Activated CD4-positive, CD25-positive, alpha-beta regulatory T cell treated with anti-CD3 and anti-CD28 coated beads, Interleukin-2, amount 50 U/mL, for 24 hours (primary cell): ENCODE data around the gene DPP10.
"Not testable (repeated sequence)": the region's sequence is repeated elsewhere in the genome, so short reads cannot be mapped to it uniquely, and the experiment has no call there.

Experiments
- ATAC-seq, 2 donors: fragments of 150-1000 bp; cut with Tn5 transposase; one replicate each; pipeline ENCODE4 v1.10.0; 2021; ENCODE audit warnings: mild to moderate bottlenecking in 1 of 2, moderate library complexity in 1 of 2

DPP10 gene

DNA sequence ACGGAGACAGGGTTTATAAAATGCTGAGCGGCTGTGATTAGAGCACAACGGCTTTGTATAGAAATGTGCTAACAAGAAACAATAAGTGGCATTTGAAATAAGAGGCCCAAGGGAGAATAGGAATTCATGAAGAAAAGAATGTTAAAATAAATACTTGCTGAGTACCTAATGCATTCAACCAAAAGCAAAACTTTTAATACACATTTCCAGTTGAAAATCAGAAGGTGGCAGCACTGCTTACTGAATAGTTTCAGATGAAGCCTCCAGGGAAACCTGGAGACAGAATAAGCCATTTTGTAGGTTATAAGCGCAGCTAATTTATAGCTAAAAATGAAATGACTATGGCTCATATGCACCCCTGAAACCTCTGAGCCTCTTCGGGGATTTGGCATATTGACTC, 286.6 kb downstream of the DPP10 start:
- ATAC-seq, result no peak

DNA sequence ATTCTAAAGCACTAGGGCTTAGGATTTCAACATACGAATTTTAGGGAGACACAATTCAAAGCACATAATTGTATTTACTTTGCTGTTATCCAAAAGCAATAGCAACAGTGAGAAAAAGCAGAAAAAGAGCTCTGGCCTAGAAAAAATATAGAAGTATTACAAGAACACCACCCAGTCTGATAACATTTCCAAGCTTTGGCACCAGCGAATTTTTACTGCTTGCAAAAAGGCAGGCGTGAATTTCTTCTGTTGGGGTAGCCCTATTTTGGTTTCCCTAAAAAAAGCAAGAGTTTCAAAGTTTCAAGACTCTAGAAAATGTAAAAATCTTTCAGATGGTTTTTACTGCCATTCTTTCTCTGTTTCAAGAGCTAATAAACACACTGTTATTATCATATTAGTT, 292.7 kb downstream of the DPP10 start:
- ATAC-seq, result no peak

DNA sequence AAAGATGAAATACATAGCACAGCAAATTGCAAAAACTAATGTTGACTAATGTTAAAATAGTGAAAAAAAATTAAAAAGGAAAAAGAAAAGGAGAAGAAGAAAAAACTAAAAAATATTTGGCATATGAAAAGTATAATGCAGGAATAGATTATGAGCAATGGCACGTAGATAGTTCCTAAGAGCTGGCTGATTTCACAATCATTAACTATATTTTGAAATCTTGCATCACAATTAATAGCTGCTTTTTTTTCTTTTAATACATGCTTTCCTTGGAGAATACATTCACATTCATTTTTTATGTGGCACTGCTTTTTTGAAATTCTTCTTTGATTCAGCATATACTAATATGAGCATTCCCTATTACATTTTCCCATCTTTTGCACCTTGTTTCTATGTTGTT, 299.8 kb downstream of the DPP10 start:
- no peak for ATAC-seq

GRCh38 chr2:114745700-114746099, 303.3 kb downstream of the DPP10 start:
- no peak for ATAC-seq

DNA sequence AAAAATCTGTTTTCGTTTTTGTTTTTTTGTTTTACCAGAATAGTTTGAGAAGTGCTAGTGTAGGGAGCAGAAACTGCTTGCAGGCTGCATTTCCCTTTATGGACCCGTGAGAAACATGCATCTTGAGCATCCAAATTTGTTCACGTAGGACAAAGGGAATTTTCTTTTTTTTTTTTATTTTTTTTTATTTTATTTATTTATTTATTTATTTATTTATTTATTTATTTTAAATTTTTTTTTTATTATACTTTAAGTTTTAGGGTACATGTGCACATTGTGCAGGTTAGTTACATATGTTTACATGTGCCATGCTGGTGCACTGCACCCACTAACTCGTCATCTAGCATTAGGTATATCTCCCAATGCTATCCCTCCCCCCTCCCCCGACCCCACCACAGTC, 305.7 kb downstream of the DPP10 start:
- ATAC-seq, result not testable (repeated sequence)

- no peak for ATAC-seq
Observed at GRCh38 chr2:114752425-114752824, 310.0 kb downstream of the DPP10 start.

DNA sequence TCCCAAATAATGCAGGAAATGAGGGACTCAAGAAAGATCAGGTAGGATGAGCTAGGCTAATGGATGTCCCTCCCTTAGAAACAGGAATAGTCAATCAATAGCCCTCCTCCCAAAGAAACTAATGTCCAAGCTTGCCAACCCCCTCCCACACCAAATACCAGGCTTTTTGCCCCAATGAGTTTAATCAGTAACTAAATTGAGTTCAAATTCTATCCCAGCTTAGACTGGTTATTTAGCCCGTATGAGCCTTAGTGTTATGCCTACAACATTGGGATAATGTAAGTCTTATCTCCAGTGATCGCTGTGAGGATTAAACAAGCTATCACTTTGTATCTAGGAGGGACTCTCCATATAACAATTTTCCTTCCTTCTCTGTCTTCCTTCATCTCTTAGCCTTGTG, 310.7 kb downstream of the DPP10 start:
- no peak for ATAC-seq

GRCh38 chr2:114754907-114755563, 312.6 kb downstream of the DPP10 start:
- ATAC-seq, result no peak

DNA sequence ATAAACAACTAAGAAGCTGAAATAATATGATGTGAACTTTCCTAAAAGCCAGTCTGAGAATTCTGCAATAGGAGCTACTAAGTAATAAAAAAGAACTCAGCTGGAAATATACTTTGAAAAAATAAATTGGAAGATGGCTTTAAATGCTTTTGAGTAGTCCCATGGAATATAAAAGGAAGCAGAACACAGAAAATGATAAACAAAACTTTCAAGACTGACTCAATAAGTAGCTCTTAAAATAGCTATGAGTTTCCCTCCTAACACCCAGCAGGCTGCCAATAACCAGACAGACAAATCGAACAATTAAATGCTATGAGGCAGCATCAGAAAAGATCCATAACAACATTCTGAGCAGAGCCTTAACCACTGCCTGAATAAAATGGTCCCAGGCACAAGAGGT, 319.9 kb downstream of the DPP10 start:
- no peak for ATAC-seq

DNA sequence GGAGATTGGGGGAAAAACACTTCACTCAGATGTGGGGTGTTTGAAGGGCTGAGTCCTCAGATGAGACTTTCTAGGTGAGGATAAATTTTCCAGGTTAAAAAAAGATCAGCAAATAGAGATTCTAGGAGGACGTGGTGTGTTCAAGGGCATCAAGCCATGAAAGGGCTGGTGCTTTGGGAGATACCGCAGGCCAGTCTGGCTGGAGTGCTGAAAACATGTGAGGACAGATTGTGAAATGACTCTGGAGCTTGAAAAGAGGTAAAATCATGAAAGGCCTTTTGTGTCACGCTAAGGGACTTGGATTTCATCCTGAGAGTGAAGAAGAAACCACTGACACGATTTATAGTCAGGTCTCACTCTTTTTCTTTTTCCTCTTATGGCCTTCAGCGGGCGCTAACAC, 320.5 kb downstream of the DPP10 start:
- ATAC-seq, result no peak

- no peak for ATAC-seq
Observed at GRCh38 chr2:114769110-114769509, 326.7 kb downstream of the DPP10 start.

GRCh38 chr2:114769991-114770390, 327.6 kb downstream of the DPP10 start:
- no peak for ATAC-seq

GRCh38 chr2:114784046-114784445, 341.6 kb downstream of the DPP10 start:
- ATAC-seq, result no peak

DNA sequence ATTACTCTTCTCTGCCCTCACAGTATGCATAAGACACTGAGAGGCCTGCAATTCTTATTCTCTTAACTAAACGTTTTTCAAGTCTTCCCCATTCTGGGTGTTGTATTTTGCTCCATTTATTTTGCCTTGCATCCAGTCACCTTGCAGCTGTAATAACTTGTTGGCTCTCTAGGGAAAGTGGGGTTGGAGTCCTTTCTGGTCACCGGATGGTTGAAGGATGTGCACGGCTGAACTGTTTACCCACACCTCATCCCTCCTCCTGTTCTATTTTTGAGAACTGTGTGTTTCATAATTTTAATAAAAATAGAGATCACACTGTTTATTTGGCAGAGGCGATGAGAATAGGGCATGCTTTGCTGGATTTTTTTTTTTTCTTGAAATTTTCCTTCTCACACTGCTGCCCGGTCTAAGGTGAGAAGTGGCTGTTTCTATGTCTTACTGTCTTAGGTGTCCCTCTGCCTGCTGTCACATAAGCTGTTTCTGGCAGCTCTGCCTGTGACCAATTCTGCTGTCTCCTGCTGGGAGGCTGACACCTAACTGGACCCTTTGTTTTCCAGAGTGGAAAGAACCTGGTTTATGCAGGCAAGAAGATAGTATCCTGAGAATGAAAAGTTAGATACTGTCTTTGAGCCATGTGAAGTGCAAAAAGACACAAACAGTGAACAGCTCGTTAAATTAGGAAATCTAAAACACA, 342.6 kb downstream of the DPP10 start:
- no peak for ATAC-seq

GRCh38 chr2:114786901-114787300, 344.5 kb downstream of the DPP10 start:
- ATAC-seq, result no peak

DNA sequence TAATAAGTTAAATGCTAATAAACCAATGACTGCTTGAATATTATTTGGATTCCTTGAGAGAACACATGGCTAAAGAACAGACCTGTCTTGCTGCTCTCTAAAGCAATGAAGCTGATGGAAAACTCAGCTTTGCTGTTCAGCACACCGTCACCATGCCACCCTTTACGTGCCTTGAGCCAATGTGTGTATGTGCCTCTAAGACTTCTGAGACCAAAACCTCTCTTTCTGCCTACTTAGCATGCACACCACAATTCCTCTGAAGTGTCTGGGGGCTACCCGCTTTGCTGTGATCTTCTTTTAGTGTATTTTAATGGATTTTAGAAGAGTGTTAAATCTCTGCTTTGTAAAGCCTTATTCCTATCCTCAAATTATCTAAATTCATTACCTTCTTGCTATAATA, 345.0 kb downstream of the DPP10 start:
- ATAC-seq, result no peak

- ATAC-seq, result no peak
Observed at GRCh38 chr2:114789989-114790388, 347.5 kb downstream of the DPP10 start.

- ATAC-seq, result no peak
Observed at GRCh38 chr2:114797540-114797939, 355.1 kb downstream of the DPP10 start.

GRCh38 chr2:114797942-114798341, 355.5 kb downstream of the DPP10 start:
- ATAC-seq, result no peak

DNA sequence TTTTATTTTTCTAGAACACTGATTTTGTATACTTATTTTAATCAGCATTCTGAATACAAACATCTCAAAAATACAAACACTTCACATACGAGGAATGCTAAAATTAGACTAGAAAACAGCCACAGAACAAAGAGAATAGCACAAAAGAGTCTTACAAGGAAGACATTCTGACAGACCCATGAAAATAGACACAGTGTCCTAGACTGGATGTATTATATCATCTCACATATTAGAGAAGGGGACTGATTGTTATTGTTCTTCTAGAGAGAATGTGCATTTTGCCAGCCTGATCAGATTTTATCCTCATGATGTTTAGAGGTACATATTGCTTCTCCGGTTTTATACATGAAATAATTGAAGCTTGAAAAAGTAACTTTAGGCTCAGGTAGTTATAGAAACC, 357.9 kb downstream of the DPP10 start:
- no peak for ATAC-seq

DNA sequence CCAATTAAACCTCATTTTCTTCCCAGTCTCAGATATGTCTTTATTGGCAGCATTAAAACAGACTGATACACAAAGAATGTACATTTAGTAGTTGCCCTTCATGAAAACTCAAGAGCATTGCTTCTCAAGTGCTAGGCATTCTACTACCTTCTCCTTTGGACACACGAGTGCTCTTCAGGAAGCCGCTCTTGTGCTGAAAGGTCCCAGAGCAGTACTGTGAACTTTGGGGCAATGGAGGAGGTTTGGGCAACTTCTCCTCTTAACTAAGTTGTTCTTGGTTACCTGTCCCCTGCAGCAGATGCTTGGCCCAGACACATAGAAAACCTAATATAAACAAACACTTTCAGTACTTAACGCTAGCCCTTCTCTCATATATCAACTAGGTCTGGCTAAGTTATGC, 362.8 kb downstream of the DPP10 start:
- ATAC-seq, result no peak

DNA sequence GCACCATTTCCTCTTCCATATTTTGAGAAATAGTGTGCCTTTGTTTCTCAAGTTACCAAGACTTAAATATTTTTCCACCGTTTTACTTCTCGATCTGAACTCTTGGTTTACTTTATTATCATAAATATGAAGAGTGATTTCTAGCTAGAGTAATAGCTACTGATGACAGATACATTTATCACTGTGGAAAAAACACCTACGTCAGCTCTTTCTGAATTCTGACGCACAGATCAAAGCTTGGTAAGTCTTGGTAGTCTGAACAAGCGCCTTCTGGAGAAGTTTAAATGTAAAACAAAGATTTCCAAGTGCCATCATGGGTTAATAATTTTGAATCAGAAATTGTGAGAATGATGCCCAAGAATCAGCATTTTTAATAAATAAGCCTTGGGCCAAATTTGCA, 367.7 kb downstream of the DPP10 start:
- no peak for ATAC-seq

DNA sequence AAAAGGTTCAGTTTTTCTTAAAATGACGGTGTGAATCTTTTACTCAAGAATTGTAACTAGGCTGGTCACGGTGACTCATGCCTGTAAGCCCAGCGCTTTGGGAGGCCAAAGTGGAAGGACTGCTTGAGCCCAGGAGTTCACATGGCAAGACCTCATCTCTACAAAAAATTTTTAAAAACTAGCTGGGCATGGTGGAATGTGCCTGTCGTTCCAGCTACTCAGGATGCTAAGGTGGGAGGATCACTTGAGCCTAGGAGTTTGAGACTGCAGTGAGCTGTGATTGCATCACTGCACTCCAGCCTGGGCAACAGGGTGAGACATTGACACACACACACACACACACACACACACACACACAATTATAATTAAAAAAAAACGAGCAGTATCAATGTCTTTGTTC, 369.8 kb downstream of the DPP10 start:
- no peak for ATAC-seq

DNA sequence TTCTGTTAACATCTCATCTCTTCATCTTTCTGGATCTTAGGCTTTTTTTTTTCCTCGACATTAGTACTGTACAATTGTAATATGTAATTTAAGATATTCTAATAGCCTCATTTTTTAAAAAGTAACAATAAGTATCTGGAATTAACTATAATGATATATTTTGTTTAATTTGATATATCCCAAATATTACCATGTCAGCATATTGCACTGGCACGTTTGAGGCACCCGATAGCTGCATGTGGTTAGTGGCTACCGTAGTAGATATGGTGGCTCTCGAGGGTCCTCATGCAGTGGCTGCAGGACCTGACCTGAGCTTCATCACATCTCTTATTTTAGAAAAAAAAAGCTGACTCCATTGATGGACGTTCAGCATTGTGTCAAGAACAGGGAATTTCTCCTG, 371.9 kb downstream of the DPP10 start:
- ATAC-seq, result no peak

DNA sequence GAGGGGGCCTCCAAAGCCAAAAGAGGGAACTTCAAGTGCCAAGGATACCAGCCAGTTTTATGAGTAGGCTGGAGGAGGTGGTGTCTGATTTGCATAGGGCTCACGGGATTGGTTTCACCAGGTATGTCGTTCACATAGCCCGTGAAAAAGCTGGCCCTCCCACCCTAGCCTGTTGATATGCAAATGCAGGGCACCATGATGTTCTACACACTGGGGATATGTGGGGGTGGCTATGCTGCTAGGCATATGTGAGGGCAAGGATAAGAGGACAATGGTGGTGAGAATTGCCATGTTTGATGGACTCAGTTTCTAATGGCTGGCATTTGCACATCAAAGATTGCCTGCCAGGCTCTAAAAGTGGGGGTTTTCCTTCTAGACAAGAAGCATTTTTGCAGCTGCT, 378.6 kb downstream of the DPP10 start:
- ATAC-seq, result no peak
